KBM-7 (cell line): ENCODE data around the gene RNF166.

Experiments used
- DNase-seq: peaks from one replicate; pipeline ENCODE4 v3.0.0-alpha.2; 2015
- in situ Hi-C: fragments of 300-500 bp; cut with MboI; formaldehyde crosslinking; loops from 2 replicates; pipeline ENCODE4 v1.14.3; 2020; ENCODE audit warnings: low sequenced_read_pairs, low pct_unique_long_range_greater_than_20kb, mixed read lengths

Gene RNF166

DNA sequence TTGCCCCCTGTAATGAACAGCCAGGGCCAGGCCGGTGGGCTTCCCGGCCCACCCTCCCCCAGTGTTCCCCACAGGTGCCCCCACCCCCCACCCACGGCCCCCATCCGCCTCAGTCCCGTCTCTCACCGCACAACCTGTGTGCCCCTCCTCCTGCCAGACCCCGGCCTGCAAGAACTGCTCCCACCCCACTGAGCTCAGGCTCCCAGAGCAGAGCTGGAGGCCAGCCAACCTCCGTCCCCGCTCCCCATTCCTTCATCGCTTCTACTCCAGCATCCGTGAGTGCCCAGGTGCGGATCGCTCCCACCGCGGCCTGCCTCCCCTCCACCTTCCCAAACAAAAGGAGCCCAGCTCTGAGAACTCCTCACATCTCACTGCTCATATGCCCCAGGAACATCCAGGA is 47.5 kb downstream of the RNF166 start:
- DNase-seq = no peak
- in situ Hi-C loops = no loop called here

DNA sequence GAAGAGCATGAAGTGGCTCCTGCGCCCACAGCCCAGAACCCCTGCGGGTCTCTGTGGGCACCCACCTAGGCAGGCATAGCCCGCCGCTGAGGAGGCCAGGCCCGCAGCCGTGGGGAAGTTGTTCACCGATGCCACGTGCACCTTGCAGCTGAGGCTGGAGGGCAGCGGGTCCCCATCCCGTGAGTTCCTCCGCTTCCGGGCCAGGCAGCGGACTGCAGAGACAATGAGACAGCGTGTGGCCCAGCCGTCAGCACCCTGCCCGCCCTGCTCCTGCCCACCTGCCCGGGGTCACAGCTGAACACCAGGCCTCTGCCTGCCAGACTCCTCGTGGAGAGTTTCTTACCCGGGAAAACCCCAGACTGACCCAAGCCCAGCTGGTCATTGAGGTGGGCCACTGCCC is 48.8 kb downstream of the RNF166 start:
- DNase-seq = no peak
- in situ Hi-C loops = no loop called here

DNA sequence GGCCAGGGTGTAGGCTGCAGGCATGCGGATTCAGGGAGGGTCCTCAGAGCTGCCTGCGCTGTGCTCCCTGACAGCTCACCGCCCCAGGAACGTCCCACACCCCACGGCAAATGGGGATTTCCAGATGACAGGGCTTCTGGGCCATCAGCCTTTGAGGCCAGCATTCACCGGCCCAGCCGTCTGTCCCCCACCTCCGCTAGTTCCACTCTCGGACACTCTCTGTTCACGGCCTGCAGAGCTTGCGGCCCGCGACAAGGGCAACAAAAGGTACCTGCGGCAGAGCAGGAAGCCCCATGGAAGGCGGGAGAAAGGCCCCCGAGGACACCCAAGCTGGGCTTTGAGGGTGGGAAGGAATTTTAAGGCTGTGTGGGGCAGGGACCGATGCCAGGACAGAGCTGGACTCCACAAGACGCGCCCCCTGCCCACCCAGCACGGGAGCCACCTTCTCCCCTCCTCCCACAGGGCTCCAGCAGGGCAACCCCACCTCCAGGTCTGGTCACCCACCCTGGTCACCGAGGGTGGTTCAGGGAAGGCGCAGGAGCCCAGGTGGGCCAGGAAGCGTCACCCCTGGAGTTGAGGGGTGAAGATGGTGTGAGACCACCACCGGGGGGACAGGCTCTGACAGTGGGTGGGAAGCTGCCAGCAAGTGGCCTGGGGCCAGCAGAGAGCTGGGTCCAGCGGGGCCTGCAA is 49.8 kb downstream of the RNF166 start:
- DNase-seq = no peak
- in situ Hi-C loops = no loop called here

DNA sequence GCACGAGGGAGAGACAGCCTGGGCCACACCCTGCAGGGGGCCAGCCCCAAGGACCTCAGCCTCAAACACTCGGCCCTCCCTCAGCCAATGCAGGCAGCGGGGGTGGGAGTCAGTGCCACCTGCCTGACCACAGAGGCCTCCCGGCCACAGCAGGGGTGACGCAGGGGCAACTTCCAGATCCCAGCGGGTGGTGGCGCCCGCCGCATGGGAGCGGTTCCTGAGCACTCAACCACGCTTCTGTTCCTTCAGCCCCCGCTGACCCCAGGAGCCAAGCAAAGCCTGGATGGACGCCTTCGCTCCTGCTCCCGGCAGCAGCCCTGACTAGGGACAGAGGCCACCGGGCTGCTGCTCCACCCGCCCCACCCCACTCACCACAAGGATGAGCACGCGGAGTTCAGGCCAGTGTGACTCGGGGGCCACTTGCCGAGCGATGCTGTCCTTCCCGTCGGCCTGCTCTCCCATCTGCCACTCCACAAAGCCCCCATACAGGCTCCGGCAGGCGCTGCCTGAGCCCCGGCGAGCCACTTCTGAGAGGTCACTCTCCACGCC is 50.4 kb downstream of the RNF166 start:
- in situ Hi-C loops = no loop called here
- no peak for DNase-seq

DNA sequence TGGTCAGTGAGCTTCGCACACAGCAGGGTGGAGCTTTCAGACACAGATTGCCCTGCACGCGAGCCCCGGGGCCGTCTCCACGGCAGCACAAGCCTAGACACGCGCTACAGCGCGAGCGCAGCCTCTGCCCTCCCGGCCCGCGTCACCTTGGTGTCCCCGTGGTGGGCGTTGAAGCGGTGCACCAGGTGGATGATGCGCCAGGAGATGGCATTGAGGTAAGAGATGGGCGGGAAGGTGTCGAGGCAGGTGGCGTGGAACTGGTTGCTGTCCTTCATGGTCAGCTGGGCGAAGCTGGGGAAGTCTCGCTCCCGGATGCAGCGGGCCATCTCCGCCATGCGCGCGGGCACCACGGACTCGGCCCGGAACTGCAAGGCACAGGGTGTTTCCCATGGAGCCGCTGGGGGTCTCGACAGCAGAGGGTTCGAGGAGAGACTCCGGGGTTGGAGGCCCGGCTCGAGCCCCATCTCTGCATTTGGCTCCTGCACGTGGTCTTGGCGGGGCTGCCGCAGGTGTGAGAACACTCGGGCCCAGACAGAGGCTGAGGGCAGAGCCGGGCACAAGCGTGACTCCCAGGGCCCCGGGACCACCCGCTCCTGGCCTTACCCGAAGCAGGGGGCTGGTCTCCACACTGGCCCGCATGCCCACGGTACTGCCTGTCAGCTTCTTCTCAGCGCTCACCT is 51.0 kb downstream of the RNF166 start:
- in situ Hi-C loops = no loop called here

DNA sequence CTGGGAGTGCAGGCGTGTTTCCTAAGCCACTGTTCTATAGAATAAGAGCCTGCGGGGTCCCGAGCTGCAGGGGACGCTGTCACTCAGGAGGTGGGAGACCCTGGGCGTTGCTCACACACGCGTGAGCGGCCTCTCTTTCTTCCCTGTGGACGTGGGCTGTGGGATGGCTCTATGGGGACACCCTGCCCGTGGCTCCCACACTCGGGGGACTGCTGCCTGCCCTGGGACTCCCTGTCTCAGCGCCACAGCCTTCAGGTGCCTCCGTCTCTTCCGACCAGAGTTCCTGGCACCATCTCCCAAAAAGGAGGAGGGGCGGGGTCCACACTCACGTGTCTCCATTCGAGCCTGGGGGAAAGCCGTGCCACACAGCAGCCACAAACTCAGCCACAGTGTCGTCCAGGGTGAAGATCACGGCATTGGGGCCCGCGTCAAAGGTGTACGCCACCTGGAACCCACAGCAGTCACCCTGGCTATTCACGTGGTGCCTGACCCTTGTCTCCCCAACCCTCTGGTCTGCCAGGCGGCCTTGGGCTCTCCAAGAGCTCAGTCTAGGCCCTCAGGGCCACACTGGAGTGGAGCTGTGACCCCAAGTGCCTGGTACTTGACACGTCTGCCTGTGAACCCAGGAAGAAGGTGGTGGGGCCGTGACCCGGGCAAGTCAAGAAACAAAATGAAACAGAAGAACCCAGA is 51.7 kb downstream of the RNF166 start:
- no peak for DNase-seq
- in situ Hi-C loops = no loop called here

More for the DNA sequence above, 51.0 kb downstream of the RNF166 start:
- DNase-seq = no peak

DNA sequence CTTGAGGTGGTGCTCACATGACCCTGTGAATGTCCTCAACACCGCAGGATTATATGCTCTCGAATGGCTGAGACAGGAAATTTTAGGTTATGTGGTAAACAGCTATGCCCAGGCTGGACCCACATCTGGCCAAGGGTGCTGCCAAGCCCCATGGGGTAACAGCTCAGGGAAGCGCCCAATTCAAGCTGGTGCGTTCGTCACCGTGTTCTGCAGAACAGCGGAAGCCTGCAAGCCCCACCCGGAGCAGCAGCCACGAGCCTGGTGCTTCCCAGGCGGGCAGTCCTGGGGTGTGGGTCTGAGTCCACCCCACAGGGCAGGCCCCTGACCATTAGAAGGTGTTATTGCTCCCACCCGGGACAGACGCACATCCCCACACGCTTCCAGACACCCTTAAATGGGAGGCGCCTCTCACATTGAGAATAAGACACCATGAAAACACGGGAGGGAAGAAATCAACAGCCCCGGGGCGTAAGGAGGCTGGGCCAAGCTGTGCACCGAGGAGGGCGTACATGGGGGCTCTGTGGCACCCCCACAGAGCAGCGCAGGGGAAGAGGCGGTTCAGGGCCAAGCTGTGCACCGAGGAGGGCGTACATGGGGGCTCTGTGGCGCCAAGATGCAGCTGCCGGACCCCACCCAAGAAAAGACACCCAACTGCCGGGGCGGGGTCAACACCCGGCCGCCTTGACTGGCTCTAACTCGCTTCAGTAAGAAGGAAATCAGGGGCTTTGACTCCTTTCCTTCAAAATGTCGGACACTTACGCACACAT is 52.4 kb downstream of the RNF166 start:
- in situ Hi-C loops = no loop called here

DNA sequence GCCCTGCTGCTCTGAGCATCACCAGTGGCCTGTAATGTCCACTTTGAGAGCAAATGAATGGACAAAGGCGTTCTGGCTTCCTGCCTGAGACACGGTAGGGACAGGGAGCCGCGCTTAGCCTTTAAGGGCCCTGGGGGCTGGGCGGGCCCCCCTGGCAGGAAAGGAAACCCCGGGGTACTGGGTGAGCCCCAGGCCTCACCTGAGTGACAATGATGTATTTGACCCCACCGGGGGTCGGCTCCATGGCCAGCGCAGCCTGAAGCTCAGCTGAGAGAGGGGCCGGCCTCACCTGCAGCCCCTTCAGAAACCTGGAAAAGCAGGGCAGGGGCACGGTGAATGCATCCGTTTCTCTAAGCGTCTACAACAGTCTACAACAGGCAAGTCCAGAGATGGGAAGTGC is 53.1 kb downstream of the RNF166 start:
- no peak for DNase-seq
- in situ Hi-C loops = no loop called here

More for the DNA sequence above, 52.4 kb downstream of the RNF166 start:
- DNase-seq = no peak

DNA sequence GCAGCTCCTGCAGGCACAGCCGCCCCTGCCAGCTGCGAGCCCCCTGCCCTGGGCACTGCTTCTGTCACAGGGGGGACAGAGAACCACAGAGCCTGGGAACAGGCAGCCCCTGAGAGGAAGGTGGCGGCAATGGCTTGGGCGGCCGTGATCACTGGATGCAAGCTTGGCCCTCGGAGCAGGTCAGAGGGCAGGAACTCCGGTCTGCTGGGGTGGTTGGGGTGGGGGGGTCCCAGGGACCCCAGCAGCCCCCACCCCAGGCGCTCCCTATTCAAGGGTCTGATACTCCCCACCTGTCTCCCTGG is 53.5 kb downstream of the RNF166 start:
- no peak for DNase-seq
- in situ Hi-C loops = no loop called here

DNA sequence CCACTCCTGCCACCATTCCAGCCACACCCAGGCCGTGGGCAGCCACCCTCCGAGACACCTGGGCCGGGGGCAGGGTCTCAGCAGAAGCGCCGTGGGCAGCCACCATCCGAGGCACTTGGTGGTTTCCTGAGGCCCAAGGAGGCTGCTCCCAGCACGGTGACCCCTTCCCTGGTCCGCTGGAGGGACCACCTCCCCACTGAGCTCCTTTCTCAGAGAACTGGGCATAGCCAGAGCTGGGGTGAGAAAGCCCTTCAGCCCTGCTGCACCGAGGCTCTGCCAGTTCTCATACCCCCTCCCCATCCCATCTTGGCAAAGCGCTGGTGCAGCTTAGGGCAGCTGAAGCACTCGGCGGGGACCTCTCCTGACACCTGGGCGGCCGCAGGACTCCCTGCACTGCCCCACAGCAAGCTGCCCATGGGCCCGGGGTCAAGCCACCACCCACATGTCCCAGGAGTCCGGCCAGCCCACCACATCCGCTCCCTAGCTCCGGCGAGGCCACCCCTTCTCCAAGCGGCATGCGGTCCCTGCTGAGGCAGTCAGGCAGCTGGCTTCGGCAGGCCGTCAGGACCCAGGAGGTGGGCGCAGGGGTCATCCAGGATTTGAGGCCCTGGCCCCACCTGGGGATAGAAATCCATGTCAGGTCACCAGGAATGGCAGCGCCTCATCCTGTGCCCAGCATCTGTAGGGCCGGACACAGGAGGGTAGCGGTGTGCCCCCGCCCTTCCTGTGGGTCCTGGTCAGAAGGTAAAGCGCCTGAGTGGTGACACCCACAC is 54.0 kb downstream of the RNF166 start:
- no peak for DNase-seq
- in situ Hi-C loops = no loop called here

DNA sequence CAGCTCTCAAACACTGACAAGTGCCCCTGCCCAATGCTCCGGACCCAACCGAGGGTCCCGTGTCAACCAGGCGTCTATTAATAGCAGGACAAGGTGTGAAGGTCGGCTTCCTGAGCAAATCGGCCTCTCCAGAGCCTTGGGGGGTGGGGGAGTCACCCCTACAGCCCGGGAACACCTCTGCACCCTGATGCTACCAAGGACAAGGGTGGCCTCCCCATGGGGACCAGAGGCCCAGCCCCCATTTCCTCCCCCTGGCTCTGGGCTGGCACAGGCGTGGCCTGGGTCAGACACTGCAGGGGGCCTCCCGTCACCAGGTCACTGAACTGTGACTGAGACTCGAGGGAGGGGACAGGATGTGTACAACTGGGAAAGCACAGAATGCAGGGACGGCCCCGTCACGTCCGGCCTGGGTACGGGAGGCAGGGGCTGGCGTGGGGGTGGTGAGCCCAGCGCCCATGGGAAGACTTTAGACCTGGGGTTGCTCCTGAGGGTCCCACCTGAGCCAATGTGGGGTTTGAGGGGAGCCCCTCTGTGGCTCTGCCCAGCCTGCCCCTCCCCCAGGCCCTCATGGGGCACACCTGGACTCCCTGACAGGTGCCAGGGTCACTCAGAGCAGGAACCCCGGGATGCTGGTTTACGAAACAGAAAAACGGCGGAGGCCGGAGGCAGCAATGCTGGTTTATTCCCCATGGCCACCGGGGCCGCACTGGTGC is 54.8 kb downstream of the RNF166 start:
- DNase-seq = peak; percentile 89
- in situ Hi-C loops = no loop called here

DNA sequence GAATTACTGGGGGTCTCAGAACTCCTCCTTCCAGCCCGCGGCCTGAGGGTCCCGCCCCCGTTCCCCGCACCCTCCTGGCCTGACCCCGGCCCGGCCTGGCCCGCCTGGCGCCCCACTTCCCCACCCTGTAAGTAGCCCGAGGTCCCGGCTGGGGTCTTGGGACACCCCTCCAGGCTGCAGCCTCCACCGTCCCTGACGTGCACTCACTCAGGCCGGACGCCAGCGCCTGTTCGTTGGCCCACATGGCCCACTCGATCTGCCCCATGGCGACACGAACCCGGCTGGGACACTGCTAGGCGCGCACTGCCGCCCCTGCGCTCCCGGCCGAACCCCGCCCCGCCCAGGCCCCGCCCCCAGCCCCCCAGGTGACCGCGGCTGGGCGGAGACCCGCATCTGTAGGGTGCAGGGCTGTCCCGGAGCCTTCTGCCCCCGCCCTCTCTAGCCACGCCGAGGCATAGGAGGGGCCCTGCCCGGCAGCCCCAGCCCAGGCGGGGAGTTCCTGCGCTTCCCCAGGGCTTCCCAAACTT is 55.4 kb downstream of the RNF166 start, which contains the start of gene CYBA:
Gene CYBA (minus strand): TSS at position 305 of the 527 bp plus-strand sequence. CDS start 40 bp downstream, at position 265.
- no peak for DNase-seq
- in situ Hi-C loops = no loop called here

DNA sequence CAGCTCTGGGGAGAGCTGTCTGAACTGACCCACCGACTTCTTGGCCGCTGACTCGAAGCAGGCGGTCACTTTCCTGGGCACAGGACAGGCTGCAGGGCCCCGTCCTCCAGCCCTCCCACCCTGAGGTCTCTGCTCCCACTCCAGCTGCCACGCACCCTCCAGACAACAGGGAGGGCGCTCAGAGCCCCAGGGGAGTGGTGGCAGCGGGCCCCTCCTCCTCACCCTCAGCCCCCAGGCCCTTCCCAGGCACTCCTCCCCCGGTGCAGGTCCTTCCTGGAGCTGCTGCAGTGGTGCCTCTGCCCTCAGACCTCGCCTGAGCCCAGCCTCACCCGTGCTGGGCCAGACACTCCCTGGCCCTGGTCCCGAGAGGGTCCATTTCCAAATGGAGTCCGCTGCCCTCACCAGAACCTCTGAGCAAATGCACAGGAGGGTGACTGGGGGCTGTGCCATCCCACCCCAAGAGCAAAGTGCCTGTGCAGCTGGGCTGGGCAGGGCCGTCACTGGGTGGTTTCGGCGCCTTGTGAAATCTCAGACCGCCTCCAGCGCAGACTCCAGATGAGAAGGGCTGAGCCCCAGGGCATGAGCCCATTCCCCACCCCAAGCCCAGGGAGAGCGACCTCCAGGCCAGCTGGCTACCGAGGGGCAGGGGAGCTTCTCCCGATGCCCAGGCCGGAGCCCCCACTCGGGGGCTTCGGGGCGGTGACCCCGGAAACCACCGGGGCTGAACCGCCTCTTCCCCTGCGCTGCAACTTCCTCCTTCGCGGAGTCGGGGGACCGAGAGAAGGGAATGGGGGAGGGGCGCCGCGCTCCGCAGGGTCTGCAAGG is 56.1 kb downstream of the RNF166 start:
- in situ Hi-C loops = no loop called here
- DNase-seq = peak; percentile 66

DNA sequence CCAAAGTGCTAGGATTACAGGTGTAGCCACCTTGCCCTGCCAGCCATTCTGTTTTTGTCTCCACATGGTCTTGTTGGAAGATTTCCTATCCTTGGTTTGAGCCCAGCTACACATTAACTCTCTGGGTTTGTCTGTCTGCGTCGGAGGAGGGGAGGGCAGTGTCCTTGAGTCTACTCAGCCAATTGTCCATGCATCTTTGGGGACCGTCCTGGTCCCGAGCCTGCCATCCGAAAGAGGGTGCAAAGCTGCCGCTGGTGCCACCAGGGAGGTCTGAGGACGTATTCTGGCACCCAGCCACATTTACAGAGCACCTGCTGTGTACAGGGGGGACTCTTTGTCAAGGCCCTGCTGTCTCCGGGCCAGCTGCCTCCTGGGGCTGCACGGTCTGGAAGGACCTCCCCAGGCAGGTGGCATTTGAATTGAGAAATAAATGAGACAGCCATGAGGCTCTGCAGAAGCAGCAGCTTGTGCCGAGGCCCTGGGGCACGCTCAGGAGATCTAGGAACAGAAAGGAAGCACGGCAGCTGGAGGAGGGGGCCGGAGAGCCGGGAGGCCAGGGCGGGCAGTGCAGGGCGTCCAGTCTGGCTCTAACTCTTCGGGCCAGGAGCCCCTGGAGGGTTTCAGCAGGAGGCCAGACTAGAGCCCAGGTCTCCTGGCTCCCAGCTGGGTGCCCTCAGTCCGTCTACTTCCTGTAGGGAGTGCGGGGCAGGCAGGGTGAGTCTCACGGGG is 56.8 kb downstream of the RNF166 start:
- no peak for DNase-seq
- in situ Hi-C loops = no loop called here

DNA sequence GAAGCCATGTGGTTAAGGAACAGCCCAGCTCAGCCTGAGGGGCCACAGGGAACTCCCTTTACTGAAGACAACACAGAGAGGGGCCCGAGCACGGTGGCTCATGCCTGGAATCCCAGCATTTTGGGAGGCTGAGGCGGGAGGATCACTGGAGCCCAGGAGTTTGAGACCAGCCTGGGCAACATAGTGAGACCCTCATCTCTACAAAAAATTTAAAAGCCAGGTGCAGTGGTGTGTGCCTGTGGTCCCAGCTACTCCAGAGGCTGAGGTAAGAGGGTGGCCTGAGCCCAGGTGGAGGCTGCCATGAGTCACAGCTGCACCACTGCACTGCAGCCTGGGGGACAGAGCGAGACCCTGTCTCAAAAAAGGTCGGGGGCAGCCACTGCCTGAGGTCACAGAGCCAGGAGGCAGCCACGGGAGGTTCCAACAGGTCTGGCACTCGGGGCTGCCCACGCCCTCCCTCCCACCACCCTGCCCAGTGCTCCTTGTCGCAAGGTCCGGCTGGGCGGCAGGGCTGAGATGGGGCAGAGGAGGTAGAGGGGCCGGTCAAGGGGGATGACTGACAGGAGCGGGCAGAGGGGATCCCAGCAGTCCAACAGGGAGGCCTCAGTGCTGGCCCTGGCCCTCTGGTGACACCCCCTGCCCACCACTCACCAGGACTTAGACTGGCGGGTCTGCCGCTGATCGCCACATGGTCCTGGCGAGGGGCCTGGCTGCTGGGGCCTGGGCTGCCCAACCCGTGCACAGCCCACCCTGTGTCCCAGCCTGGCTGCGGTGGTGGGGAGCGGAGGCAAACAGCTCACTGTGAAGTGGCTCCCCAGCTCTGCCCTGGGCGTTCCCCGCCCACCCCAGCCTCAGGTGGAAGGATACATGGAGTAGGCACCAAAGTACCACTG is 58.8 kb downstream of the RNF166 start:
- in situ Hi-C loops = no loop called here
- no peak for DNase-seq
